ENCODE data around the gene DPH7. TPM values are rescaled to one million over a fixed set of nuclear protein-coding genes. Genes with fewer than 3 reads are reported as not detected.

The DPH7 gene
- total RNA-seq, 3 donors from 2014 or later (not counting 1 experiment from before 2014, with no cell fraction given), result 39.5 to 51.0 (median 48.5) TPM

DNA sequence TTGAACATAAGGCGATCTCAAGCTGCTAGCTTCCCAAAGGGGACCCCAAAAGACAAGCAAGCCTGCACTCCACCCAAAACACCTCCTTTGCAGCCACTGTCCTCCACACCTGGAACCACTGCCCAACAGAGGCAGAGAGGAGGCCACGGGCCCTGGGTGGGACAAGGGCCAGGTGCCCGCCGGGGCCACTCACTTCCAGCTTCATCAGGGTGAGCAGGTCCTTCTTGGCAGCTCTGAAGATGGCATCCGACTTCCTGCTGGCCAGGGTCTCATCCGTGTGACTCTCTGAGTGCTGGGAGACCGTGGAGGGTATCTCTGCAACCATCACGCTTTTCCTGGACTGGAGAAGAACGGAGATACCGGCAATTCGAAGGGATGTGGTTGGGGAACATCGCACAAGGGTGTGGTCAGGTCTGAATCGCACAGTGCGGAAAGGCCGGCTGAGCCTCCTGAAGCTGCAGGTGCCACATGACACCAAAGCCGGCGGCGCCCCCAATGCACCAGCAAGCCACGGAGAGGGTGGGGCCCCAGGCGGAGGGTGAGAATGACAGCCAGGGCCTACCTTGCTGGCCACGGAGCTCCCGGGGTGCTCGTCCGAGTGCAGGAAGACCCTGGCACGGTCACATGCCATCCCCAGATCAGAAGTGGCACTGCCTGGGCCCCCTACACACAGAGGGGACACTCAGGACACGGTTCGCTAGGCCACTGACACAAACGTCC is 73.1 kb downstream of the DPH7 start:
- H3K27me3 Mint-ChIP-seq (ENCODE audit: low read depth in 2 of 2), result no peaks in the 10 kb centered on the region
- TF ChIP-seq, protein P1, sequence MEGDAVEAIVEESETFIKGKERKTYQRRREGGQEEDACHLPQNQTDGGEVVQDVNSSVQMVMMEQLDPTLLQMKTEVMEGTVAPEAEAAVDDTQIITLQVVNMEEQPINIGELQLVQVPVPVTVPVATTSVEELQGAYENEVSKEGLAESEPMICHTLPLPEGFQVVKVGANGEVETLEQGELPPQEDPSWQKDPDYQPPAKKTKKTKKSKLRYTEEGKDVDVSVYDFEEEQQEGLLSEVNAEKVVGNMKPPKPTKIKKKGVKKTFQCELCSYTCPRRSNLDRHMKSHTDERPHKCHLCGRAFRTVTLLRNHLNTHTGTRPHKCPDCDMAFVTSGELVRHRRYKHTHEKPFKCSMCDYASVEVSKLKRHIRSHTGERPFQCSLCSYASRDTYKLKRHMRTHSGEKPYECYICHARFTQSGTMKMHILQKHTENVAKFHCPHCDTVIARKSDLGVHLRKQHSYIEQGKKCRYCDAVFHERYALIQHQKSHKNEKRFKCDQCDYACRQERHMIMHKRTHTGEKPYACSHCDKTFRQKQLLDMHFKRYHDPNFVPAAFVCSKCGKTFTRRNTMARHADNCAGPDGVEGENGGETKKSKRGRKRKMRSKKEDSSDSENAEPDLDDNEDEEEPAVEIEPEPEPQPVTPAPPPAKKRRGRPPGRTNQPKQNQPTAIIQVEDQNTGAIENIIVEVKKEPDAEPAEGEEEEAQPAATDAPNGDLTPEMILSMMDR (IDR thresholded peaks at IDR 0.05), result no peak
- 94% methylated on average over 28 of the region's 28 CpGs for WGBS (ENCODE audit: insufficient coverage)
- no peaks in the 10 kb centered on the region for H3K36me3 Mint-ChIP-seq
- H3K27ac Mint-ChIP-seq, result no peak overlapping the region
- Histone ChIP-seq H3K36me3 (ENCODE audit: control insufficient read depth, insufficient read depth, low read length) (no peaks in the 10 kb centered on the region), H3K9me3 (ENCODE audit: control insufficient read depth, insufficient read depth, low read length) (no peaks in the 10 kb centered on the region), H3K4me3 (ENCODE audit: low read length) (no peak overlapping the region), H3K27me3 (ENCODE audit: control insufficient read depth, insufficient read depth, low read length) (no peaks in the 10 kb centered on the region), H3K27ac (ENCODE audit: low read length) (no peak overlapping the region), H3K4me1 (ENCODE audit: control insufficient read depth, insufficient read depth, low read length) (no peaks in the 10 kb centered on the region)
- no peak overlapping the region for H3K4me3 Mint-ChIP-seq
- intact Hi-C loops (cut with micrococcal nuclease), result no loop called here
- ATAC-seq, result no peak
- no peaks in the 10 kb centered on the region for H3K9me3 Mint-ChIP-seq
- no peak for DNase-seq
- peaks cover 12 to 17% of the 10 kb centered on the region in 2 donors for H3K4me1 Mint-ChIP-seq

Other genes with a start within 250 kb of the DPH7 start
- 10 to 100 TPM; 28.0 to 35.3 (median 29.6) TPM for gene EXD3, start 155.8 kb downstream of the DPH7 start, total RNA-seq
- 1 to 10 TPM; 4.7 to 10.0 (median 7.7) TPM for gene NOXA1, start 155.5 kb downstream of the DPH7 start, total RNA-seq
- gene ENTPD8, start 137.6 kb downstream of the DPH7 start, total RNA-seq, result not detected
- gene NSMF, start 119.6 kb downstream of the DPH7 start, total RNA-seq, result 100 to 1,000 TPM in 1 of 3 donors, 10 to 100 TPM in 2; 78.1 to 111 (median 87.8) TPM
- 1 to 10 TPM; 4.3 to 6.4 (median 4.9) TPM for gene PNPLA7, start 28.5 kb downstream of the DPH7 start, total RNA-seq
- gene MRPL41, start 27.0 kb downstream of the DPH7 start, total RNA-seq, result 10 to 100 TPM; 11.5 to 17.9 (median 16.8) TPM
- gene ZMYND19, start 11.6 kb upstream of the DPH7 start, total RNA-seq, result 10 to 100 TPM in 2 of 3 donors, 1 to 10 TPM in 1; 6.5 to 18.8 (median 16.3) TPM
- gene ARRDC1, start 26.8 kb upstream of the DPH7 start, total RNA-seq, result 100 to 1,000 TPM in 1 of 3 donors, 10 to 100 TPM in 2; 80.7 to 105 (median 92.9) TPM
- gene EHMT1, start 40.1 kb upstream of the DPH7 start, total RNA-seq, result 100 to 1,000 TPM; 173 to 200 (median 176) TPM